D721Med (cell line): ENCODE measurements around the gene MRPS34.

Experiments
- DNase-seq: peaks from one replicate; pipeline ENCODE4 v3.0.0; 2011; ENCODE audit warnings: low spot score; ENCODE audit not compliant: insufficient read length
- FAIRE-seq: peaks from 2 replicates; lab custom pipeline; 2011; peaks lifted over from hg19 to GRCh38; lab: Jason Lieb, UNC
- CTCF ChIP-seq: IDR thresholded peaks from 2 replicates; pipeline ENCODE4 v1.5.1; 2012; ENCODE audit warnings: mild to moderate bottlenecking, control low read depth; ENCODE audit not compliant: insufficient read depth; ENCODE audit errors: missing control alignments

MRPS34 gene

GRCh38 chr16:1772908-1773702, at the start of gene MRPS34:
MRPS34 (minus strand) TSS chr16:1773134; CDS start chr16:1773119, 15 bp downstream.
- peak; percentile 48 for TF ChIP-seq CTCF
- DNase-seq = peak; percentile 70
- no peak for FAIRE-seq

- TF ChIP-seq CTCF = no peak
- no peak for FAIRE-seq
- no peak for DNase-seq
Measured at GRCh38 chr16:1821861-1822611, 49.1 kb upstream of the MRPS34 start.

GRCh38 chr16:1820946-1821290, 48.0 kb upstream of the MRPS34 start:
- FAIRE-seq (no peak), DNase-seq (no peak)
- no peak for TF ChIP-seq CTCF

GRCh38 chr16:1820096-1820945, 47.4 kb upstream of the MRPS34 start:
- TF ChIP-seq CTCF = no peak
- no peak for FAIRE-seq
- DNase-seq = no peak

GRCh38 chr16:1819611-1820010, 46.7 kb upstream of the MRPS34 start:
- no peak for DNase-seq
- TF ChIP-seq CTCF = no peak
- FAIRE-seq = no peak

GRCh38 chr16:1818873-1819525, 46.1 kb upstream of the MRPS34 start:
- DNase-seq (no peak), FAIRE-seq (no peak)
- no peak for TF ChIP-seq CTCF
